GM19025 (cell line): ENCODE data around the gene KLK6.

Experiments used
- ATAC-seq: cut with Tn5 transposase; IDR thresholded peaks from one replicate; pipeline ENCODE4 v1.9.1; 2021; ENCODE audit warnings: mild to moderate bottlenecking, low read depth, moderate library complexity; ENCODE audit not compliant: unreplicated experiment

The KLK6 gene

DNA sequence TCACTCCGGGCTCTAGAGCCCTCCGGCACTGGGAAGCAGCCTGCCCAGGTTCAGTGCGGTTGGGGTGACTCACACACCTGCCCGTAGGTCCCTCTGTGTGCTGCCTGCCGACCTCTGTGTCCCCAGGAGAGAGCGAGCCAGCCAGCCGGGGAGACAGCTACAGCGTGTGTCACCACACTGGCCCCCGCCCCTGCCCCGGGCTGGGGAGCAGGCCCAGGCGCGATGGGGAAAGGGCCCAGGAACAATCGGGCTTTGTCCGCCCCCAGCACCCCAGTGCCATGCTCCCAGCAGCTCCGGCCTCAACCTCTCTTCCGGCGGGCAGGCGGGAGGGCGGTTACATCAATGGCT is at the start of gene KLK6:
Gene KLK6 (minus strand): TSS at position 179 of the 348 bp plus-strand sequence. CDS start 1,487 bp downstream, outside the sequence.
- no peak for ATAC-seq

DNA sequence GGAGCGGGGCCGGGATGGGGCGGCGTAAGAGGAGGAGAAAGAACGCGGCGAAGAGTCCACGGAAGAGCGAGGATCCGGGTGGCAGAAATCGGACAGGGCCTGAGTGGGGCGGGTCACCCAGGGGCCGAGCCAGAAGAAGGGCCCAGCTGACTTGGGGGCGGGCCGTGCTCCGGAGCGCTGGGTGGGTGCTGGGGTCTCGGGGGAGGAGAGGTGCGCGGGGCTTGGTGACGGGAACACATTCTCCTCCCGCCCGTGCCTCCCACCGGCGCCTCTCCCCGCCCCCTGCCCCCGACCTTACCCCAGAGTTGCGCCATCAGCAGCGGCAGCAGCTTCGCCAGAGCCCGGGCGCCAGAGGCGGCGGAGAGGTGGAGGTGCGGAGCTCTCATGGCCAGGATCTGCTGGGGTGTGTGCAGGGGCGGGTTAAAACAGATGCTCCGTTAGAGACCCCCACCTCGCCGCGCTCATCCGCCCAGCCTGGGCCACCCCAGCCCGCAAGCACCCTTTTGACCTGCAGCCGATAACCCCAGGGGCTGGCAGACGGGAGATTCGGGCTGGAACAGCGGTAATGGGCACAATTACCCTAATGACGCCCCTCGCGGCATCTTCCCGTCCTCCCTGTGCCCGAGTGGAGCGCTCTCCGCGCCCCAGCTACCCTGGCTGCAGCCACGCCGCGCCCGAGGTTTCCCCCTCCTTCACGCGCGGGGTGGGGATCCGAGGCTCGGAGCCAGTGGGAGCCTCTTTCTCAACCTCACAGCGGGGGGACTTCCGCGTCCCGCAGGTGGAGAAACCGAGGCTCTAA is 49.6 kb upstream of the KLK6 start:
- ATAC-seq = no peak

DNA sequence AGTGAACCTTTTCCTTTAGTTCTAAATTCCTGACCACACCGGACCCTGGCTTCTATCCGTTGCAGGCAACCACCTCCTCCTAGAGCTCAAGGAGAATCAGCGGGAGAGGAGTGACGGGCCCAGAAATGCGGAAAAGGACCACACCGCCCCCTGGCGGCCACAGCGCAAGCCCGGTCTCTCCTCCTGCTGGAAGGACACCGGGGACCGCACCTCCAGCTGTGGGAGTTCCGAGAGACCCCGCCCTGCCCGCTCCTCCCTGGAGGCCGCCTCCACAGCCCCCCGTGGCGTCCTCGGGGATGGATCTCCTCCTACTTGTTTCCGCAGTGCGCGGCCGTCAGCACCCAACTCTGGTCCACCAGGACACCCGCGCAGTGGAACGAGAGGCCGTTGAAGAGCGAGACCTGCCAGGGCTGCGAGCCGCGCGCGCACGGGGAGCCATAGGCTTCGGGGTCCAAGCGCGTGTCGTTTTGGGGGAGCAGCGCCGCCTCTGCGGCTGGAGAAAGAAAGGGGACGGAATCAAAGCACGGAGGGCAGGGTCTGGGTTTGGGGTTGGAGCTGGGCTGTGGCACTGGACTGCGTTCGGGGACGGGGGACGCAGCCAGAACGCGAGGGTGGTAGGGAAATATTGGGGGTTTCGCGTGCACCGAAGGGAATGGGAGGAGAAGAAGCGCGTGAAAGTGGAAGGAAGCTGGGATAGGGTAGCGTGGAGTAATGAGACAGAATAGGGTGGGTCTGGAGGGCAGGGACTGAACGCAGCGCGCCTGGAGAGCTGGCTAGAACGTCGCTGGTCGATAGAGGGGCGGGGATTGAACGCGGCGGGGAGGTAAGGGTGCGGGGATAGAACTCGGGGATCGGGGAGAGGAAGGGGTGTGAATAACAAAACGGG is 47.6 kb upstream of the KLK6 start:
- ATAC-seq = no peak

DNA sequence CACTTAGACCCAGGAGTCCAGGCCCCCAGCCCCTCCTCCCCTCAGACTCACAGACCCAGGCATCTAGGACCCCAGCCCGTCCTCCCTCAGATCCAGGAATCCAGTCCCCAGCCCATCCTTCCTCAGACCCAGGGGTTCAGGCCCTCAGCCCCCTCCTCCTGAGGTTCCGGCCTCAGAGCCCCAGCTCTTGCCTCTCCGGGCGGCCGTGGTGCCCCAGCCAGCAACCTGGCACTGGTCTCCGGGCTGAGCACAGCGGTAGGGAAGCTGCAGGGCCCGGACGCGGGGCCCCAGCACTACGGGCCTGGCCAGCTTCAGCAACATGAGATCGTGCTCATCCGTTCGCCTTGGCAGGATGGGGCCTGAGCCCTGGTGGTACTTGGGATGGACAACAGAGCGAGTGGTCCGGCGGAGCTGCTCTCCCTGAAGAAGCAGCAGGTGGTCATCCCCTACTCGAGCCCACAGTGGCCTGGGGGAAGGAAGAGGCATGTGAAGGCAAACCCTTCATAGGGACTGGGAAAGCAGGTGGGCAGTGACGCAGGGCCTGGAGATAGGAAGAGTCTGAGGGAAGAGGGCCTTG is 46.4 kb upstream of the KLK6 start:
- no peak for ATAC-seq

DNA sequence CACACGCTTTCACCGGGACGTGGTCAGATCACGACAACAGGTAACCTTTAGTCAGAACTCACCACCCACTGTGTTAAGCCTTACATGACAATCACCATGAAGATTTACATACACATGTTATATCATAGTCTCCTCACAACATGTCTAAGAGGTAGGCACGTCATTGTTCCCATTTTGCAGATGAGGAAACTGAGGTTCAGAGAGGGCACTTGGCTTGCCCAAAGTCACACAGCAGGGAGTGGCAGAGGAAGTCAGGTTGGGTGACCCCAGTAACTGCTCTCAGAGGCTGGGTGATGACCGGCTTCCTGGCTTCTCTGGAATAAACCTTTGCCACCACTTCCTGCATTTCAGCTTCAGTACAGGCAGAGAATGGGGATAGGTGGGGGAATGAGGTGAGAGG is 44.9 kb upstream of the KLK6 start:
- ATAC-seq = no peak

DNA sequence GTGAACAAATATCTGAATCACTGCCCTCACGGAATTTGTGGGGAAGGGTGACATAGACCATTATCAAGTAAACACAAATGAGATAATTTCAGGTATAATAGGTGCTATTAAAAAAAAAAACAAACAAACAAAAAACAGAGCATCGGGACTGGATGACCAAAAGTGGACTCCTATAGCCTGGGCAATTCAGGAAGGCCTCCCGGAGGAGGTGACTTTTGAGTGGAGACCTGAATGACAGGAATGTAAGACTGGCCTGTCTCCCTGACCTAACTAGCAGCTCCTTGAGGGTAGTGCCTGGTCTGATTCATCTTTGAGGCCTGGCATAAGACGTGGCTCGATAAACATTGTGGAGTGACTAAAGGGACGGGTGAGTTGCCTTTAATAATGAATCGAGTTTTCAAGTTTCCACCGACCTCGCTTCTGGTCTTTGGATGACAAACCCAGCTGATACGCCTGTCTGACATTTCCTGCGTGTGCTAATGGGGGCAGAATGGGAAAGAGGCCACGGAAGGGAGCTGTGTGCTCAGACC is 43.3 kb upstream of the KLK6 start:
- no peak for ATAC-seq

DNA sequence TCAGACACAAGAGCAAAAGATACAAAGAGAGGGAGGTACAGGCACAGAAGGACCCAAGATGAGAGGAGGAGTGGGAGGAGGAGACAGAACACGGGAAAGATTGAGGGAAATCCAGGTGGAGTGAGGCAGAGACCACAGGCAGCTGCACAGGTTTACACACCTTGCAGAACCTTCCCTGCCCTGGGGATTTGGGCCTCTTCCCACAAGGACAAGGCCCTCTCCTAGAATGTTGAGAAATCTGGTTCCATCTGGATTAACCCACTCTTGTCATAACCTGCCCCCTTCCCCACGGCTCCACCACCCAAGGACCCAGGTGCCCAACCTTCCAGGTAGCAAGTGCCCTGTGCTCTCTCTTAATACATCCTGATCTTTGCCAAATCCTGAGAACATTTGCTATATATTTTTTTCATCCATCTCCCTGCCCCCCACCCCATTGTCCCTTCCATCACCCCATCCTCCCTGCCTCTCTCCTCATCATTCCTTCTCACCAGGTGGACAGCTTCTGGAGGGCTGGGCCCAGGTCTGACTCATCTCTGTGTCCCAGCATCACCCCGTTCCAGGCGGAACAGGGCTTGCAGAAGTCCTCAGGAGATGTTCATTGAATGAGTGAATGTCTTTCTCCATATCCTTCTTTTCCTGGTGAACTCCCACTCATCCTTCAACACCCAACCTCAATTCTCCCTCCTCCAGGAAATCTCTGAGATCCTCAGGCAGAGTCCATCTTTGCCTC is 40.8 kb upstream of the KLK6 start:
- ATAC-seq = no peak

DNA sequence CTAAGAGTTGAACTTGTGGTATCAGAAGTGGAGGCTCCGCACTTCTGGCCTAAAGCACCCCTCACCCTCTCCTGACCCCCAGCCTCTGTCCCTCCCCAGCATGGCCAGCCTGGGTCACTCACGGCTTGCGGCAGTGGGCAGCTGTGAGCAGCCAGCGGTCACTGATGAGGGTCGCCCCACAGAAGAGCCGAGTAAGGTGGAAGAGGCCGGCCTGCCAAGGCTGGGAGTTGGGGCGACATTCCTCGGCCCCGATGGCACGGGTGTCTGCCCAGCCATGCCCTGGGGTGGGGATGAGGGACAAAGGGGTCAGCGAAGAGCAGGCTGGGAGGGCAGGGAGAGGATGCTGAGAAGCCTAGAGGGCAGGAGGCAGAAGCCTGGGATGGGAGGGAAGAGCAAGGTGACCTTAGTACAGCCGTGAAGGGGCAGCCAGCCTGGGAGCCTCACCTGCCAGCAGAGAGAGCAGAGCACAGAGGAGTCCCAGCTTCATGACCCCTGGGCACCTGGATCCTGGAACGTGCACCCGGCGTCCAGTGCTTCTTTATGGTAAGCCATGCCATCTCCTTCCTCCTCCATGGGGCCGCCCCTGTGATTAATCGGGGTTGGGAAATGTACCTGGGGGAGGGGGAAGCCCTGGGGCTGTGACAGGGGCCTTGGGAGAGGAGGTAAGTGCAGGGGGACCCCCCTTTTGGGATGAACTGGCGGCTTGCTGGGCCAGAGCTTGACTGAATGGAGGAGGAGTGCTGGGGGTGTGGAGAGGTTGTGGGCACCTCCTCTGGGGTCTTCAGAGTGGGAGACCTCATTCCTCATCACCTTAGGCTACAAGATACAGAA is 39.9 kb upstream of the KLK6 start:
- no peak for ATAC-seq

DNA sequence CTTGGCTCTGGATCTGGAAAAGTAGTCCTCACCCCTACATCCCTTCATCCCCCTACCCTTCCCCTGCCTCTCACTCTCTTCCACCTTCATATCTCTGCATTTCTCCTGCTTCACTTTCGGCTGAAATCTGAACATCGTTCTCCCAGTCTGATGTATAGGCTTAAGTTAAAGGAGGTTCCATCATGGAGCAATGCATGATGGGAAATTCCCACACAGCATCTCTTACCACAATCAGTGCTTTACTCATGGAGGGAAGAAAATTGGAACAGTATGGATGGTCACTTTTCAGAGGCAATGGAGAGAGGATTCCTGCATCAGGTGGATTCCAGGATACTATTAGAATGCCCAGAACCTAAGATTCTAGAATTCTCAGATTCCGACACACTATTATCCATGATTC is 38.1 kb upstream of the KLK6 start:
- ATAC-seq = no peak

DNA sequence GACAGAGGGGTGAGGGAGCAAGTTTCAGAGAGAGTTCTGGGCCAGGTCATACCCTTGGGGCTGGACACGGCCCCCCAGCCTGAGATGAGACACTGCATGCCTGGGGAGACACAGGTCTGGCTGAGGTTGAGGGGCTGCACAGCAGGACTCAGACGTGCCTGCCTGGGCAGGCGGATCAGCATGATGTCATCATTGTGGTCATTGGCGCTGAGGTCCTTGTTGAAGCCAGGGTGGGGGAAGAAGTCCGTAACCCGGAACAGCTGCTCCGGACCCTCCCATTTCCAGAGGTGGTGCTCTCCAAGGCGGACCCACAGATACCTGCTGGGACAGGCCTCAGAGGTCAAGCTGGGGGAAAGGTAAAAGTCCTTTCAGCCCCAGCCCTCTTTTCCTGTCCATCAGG is 37.0 kb upstream of the KLK6 start:
- no peak for ATAC-seq

DNA sequence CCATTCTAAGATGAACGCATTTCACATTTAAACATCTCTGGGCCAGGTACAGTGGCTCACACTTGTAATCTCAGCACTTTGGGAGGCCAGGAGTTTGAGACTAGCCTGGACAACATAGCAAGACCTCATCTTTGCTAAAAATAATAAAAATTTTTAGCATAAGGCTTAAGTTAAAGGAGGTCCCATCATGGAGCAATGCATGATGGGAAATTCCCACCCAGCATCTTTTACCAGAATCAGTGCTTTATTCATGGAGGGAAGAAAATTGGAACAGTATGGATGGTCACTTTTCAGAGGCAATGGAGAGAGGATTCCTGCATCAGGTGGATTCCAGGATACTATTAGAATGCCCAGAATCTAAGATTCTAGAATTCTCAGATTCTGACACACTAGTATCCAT is 35.9 kb upstream of the KLK6 start:
- no peak for ATAC-seq

DNA sequence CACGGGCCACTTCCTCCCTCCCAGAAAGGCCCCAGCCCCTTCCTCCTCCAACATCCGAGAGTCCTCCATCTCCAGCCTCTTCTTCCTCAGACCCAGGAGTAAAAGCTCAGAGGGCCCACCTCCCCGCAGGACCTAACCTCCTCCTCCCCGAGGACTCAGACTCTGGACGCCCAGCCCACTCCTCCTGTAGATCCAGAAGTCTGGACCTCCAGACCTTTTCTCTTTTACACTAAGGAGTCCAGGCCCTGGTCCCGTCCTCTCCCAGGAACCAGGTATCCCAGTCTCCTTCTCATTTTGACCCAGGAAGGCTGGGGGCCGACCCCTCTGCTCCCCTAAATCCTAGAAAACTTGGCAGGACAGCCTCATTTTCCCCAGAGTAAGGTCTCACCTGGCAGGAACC is 33.9 kb upstream of the KLK6 start:
- no peak for ATAC-seq

DNA sequence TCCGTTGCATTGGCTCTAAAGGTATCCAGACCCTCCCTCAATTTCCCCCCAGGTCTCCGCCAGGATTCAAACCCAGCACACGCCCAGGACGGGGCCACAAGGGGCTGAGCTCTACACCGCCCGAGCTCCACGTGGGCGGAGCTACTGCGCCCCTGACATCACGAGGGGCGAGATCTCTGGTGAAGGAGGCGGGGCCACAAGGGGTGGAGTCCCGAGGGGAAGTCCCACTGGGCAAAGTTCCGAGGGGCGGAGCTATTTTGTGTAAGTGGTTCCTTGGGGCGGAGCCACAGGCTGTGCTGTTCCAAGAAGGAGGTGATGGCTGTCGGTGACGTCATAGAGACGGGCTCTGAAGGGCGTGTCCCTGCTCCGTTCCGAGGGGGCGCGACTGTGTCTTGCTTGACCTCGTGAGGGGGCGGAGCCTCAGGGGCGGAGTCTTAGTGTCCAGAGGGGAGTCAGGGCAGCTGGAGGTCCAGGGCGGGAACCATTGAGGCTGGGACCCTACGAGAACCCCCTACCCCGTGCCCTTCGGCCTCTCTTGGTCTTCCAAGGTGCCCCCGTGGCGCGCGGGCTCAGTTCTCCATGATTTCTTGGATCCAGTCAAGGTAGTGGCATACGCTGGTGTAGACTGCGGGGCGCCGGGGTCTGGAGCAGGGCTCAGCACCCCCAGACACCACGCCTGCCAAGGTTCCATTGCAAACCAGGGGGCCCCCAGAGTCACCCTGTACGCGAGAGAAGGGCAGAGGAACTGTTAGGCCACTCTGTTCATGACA is 33.3 kb upstream of the KLK6 start:
- ATAC-seq = no peak

DNA sequence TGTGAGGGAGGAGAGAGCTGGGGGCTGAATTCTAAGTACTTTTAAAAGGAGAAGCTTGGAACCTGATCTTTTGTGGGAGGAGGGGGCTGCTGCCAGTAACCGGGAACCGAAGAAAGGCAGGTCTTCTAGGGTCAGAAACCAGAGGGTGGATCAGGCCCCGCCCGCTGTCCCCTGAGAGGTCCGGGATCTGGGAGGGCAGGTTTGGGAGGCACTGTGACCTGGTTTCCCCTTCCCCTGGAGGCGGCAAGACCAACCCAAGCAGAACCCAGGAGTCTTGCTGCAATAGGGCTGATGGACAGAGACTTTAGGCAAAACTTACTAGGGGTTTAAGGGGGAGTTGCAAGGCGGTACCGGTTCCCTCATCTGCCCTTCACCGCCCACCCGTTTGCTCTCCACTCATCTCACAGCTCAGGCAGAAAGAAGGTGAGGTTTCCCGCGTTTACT is 32.7 kb upstream of the KLK6 start:
- ATAC-seq = no peak

DNA sequence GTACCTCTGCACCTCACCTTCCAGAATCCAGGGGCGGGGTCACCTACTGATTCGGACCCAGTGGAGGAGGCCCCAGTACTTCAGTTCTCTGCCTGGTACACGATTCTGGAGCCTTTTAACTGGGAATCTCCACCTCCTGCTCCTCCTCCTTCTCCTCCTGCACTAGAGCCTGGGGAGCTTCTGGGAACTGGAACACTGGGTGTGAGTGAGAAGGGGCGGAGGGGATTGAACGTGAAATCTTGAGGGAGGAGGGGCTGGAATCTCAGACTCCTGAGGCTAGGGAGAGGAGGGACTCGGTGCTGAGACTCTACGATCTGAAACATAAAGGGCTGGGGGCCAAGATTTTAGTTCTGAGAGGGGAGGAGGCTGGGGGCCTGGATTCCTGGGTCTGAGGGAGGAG is 32.1 kb upstream of the KLK6 start, which contains the start of gene KLK8:
Gene KLK8 (minus strand): TSS at position 90 of the 400 bp plus-strand sequence. CDS start 437 bp downstream, outside the sequence.
- no peak for ATAC-seq

DNA sequence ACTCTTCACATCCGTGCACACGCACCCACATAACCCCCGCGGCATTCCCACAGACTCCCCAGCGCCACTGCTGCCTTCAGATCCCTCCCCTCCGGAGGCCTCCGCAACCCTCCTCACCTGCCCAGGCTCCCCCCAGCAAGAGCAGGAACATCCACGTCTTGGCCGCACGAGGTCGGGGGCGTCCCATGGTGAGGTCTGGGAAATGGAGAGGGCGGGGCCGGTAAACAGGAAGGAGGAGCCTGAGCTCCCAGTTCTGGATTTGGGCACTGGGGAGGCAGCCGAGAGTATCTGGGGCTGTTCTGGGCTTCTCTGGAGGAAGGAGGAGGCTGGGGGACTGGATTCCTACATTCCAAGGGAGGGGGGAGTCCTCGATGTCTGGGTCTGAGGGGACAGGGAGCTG is 31.6 kb upstream of the KLK6 start:
- no peak for ATAC-seq

DNA sequence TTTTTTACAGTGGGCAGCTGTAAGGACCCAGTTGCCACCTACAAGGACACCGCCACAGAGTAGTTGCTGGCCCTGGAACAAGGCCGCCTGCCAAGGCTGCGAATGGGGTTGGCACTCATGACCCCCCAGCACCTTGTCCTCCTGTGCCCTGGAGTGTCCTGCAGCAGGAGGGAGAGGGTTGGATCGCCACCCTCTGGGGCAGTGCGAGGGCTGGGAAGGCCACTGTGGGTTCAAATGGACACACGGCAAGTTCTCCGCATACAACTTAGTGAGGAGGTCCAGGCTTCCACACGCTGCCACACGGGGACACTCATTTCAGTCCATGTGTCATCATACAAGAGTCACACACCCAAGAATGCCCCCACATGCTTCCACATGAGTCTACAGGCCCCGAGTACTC is 31.0 kb upstream of the KLK6 start:
- no peak for ATAC-seq

DNA sequence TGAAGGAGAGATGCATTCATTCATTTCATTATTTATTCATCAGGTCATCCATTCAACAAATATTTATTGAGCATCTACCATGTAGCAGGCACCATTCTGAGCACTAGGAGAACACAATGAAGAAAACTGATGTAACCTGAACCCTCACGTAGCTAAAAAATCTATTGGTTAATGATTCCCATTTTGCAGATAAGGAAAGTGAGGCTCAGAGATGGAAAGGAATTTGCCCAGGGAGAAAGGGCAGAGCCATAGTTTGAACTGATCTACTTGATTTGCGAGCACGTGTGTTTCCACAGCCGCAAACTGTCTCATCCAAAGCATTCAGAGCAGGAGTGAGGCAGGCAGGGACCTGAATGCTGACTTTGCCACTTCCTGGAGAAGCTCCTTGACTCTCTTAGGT is 29.3 kb upstream of the KLK6 start:
- ATAC-seq = no peak

DNA sequence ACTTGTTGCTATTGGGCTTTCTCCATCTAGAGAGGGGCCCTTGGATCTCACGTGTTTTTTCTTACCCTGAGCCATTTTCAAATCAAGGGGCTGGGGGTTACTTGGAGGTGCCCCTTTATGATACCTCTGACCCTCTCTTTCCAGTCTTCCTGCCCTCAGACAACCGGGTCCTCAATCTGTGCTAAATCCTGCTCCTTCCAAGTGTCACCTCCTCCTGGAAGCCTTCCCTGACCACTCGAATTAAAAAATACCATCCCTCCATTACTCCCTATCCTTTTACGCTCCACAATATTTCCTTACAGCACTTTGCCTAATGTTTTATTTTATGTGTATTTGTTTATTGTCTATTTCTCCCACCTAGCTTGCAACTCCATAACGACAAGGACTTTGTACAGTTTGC is 28.7 kb upstream of the KLK6 start:
- ATAC-seq = no peak
